Activated B cell treated with CpG ODN at 0.5 μM for 24 hours (primary cell): Measurements from ENCODE around the gene SEPTIN8. TPM values are rescaled to one million over a fixed set of nuclear protein-coding genes. Genes with fewer than 3 reads are reported as not detected.
"Not testable (repeated sequence)": the region's sequence is repeated elsewhere in the genome, so short reads cannot be mapped to it uniquely, and the experiment has no call there.

Experiments used
- ATAC-seq: fragments of 200-7000 bp; cut with Tn5 transposase; one replicate; pipeline ENCODE4 v1.10.0; 2021; ENCODE audit warnings: low read depth, mild to moderate bottlenecking, moderate library complexity
- CTCF ChIA-PET: fragments of 350-600 bp; sonication (Branson Sonifier 250); formaldehyde crosslinking; loops from one replicate; lab custom pipeline; 2021; ENCODE audit warnings: antibody characterized with exemption; lab: Charles Lee
- POLR2A ChIA-PET: fragments of 350-600 bp; sonication (Branson Sonifier 250); formaldehyde crosslinking; loops from one replicate; lab custom pipeline; 2021; ENCODE audit warnings: antibody characterized with exemption; lab: Charles Lee
- DNase-seq: peaks from one replicate; pipeline ENCODE4 v3.0.0; 2022
- H3K27ac Mint-ChIP-seq: one replicate; pipeline ENCODE4 v1.8.0; 2020; ENCODE audit warnings: mixed read lengths
- H3K27me3 Mint-ChIP-seq: one replicate; pipeline ENCODE4 v1.8.0; 2021; ENCODE audit warnings: mixed read lengths
- H3K36me3 Mint-ChIP-seq: one replicate; pipeline ENCODE4 v1.8.0; 2021; ENCODE audit warnings: low read depth, mixed read lengths
- H3K4me1 Mint-ChIP-seq: one replicate; pipeline ENCODE4 v1.8.0; 2021; ENCODE audit warnings: mixed read lengths
- H3K4me3 Mint-ChIP-seq: one replicate; pipeline ENCODE4 v1.8.0; 2020; ENCODE audit warnings: mild to moderate bottlenecking, mixed read lengths
- H3K9me3 Mint-ChIP-seq: one replicate; pipeline ENCODE4 v1.8.0; 2020; ENCODE audit warnings: mixed read lengths
- CTCF ChIP-seq: fragments of 200-600 bp; IDR thresholded peaks from one replicate; pipeline ENCODE4 v1.8.0; 2022; ENCODE audit warnings: antibody characterized with exemption, mild to moderate bottlenecking
- intact Hi-C: fragments of 100-400 bp; cut with micrococcal nuclease; formaldehyde crosslinking; loops from one replicate; pipeline ENCODE4 v1.15.1; 2024
- total RNA-seq: library from RNA; stranded (reverse); gene quantifications from 2 replicates; pipeline ENCODE4 v1.2.3, GENCODE V29; 2022

SEPTIN8 gene
- total RNA-seq, 1 donor from 2014 or later = 7.3 TPM

DNA sequence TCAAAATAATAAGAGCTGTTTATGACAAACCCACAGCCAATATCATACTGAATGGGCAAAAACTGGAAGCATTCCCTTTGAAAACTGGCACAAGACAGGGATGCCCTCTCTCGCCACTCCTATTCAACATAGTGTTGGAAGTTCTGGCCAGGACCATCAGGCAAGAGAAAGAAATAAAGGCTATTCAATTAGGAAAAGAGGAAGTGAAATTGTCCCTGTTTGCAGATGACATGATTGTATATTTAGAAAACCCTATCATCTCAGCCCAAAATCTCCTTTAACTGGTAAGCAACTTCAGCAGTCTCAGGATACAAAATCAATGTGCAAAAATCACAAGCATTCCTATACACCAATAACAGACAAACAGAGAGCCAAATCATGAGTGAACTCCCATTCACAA lies 27.2 kb upstream of the SEPTIN8 start:
- DNase-seq, intact Hi-C loops, H3K4me3 Mint-ChIP-seq, H3K9me3 Mint-ChIP-seq, H3K36me3 Mint-ChIP-seq, H3K4me1 Mint-ChIP-seq, POLR2A ChIA-PET, H3K27ac Mint-ChIP-seq, ATAC-seq: not testable (repeated sequence)
- CTCF ChIA-PET = interaction anchor here (0.8 kb wide), 1 partner anchor 79 kb away, joined by 3 read pairs; no protein-coding TSS in a partner anchor
- peaks cover 55% of the 10 kb centered on the region for H3K27me3 Mint-ChIP-seq

GRCh38 chr5:132802685-132803066 lies 25.6 kb upstream of the SEPTIN8 start:
- H3K27ac Mint-ChIP-seq, H3K4me1 Mint-ChIP-seq, H3K9me3 Mint-ChIP-seq, H3K36me3 Mint-ChIP-seq, ATAC-seq, DNase-seq, intact Hi-C loops, H3K4me3 Mint-ChIP-seq, CTCF ChIA-PET, POLR2A ChIA-PET: not testable (repeated sequence)
- H3K27me3 Mint-ChIP-seq = peaks cover 58% of the 10 kb centered on the region

- DNase-seq (no peak), ATAC-seq (no peak)
- POLR2A ChIA-PET = interaction anchor here (0.6 to 0.7 kb wide), 2 partner anchors 18 to 150 kb away, joined by 3 to 6 read pairs; no protein-coding TSS in a partner anchor
- H3K4me3 Mint-ChIP-seq = no peak overlapping the region
- TF ChIP-seq CTCF = no peak
- peaks cover 9% of the 10 kb centered on the region for H3K4me1 Mint-ChIP-seq
- CTCF ChIA-PET = no interaction called here
- intact Hi-C loops = no loop called here
- no peaks in the 10 kb centered on the region for H3K36me3 Mint-ChIP-seq
- H3K9me3 Mint-ChIP-seq = no peaks in the 10 kb centered on the region
- H3K27me3 Mint-ChIP-seq = peaks cover 56% of the 10 kb centered on the region
- H3K27ac Mint-ChIP-seq = no peak overlapping the region
Observed at GRCh38 chr5:132802044-132802684, 25.1 kb upstream of the SEPTIN8 start.

GRCh38 chr5:132800545-132800944 lies 23.5 kb upstream of the SEPTIN8 start:
- Mint-ChIP-seq H3K27me3 (peaks cover 57% of the 10 kb centered on the region), H3K36me3 (no peaks in the 10 kb centered on the region), H3K4me1 (peaks cover 9% of the 10 kb centered on the region), H3K27ac (no peak overlapping the region), H3K4me3 (no peak overlapping the region), H3K9me3 (no peaks in the 10 kb centered on the region)
- no peak for TF ChIP-seq CTCF
- ATAC-seq (no peak), DNase-seq (no peak)
- POLR2A ChIA-PET = no interaction called here
- intact Hi-C loops = no loop called here
- CTCF ChIA-PET = no interaction called here

GRCh38 chr5:132799392-132799791 lies 22.4 kb upstream of the SEPTIN8 start:
- no peak overlapping the region for H3K4me3 Mint-ChIP-seq
- no peaks in the 10 kb centered on the region for H3K9me3 Mint-ChIP-seq
- CTCF ChIA-PET = no interaction called here
- POLR2A ChIA-PET = no interaction called here
- intact Hi-C loops = no loop called here
- H3K27ac Mint-ChIP-seq = no peak overlapping the region
- no peak for TF ChIP-seq CTCF
- H3K27me3 Mint-ChIP-seq = peaks cover 54% of the 10 kb centered on the region
- peaks cover 7% of the 10 kb centered on the region for H3K4me1 Mint-ChIP-seq
- DNase-seq = no peak
- no peaks in the 10 kb centered on the region for H3K36me3 Mint-ChIP-seq
- no peak for ATAC-seq

GRCh38 chr5:132797651-132798050 lies 20.6 kb upstream of the SEPTIN8 start:
- Mint-ChIP-seq H3K27me3 (peaks cover 43% of the 10 kb centered on the region), H3K36me3 (no peaks in the 10 kb centered on the region), H3K4me1 (no peaks in the 10 kb centered on the region), H3K4me3 (no peak overlapping the region), H3K9me3 (no peaks in the 10 kb centered on the region), H3K27ac (no peak overlapping the region)
- TF ChIP-seq CTCF = no peak
- CTCF ChIA-PET = no interaction called here
- POLR2A ChIA-PET = no interaction called here
- intact Hi-C loops = no loop called here
- ATAC-seq (no peak), DNase-seq (no peak)
